ENCODE measurements around the gene AEBP1. TPM values are rescaled to one million over a fixed set of nuclear protein-coding genes. Genes with fewer than 3 reads are reported as not detected.

The AEBP1 gene
- total RNA-seq, 1 donor from 2014 or later: 81.1 TPM

GRCh38 chr7:44133295-44133694 is 29.1 kb downstream of the AEBP1 start:
- TF ChIP-seq CTCF (IDR thresholded peaks at IDR 0.05; ENCODE audit: insufficient read depth, low read length, poor library complexity, severe bottlenecking): no peak
- Histone ChIP-seq H3K27me3 (ENCODE audit: control insufficient read depth, insufficient read depth, low read length) (peaks cover under 1% of the 10 kb centered on the region), H3K36me3 (ENCODE audit: control insufficient read depth, insufficient read depth, low read length) (no peaks in the 10 kb centered on the region), H3K4me3 (ENCODE audit: low read depth, low read length) (no peak overlapping the region)
- DNase-seq (ENCODE audit: low read depth): no peak

GRCh38 chr7:44134943-44135628 is 30.9 kb downstream of the AEBP1 start:
- Histone ChIP-seq H3K27me3 (ENCODE audit: control insufficient read depth, insufficient read depth, low read length) (peaks cover 5% of the 10 kb centered on the region), H3K4me3 (ENCODE audit: low read depth, low read length) (no peak overlapping the region), H3K36me3 (ENCODE audit: control insufficient read depth, insufficient read depth, low read length) (no peaks in the 10 kb centered on the region)
- TF ChIP-seq CTCF (IDR thresholded peaks at IDR 0.05; ENCODE audit: insufficient read depth, low read length, poor library complexity, severe bottlenecking): no peak
- DNase-seq (ENCODE audit: low read depth): no peak

- Histone ChIP-seq H3K27me3 (ENCODE audit: control insufficient read depth, insufficient read depth, low read length) (peaks cover 5% of the 10 kb centered on the region), H3K36me3 (ENCODE audit: control insufficient read depth, insufficient read depth, low read length) (no peaks in the 10 kb centered on the region), H3K4me3 (ENCODE audit: low read depth, low read length) (no peak overlapping the region)
- DNase-seq (ENCODE audit: low read depth): no peak
- TF ChIP-seq CTCF (IDR thresholded peaks at IDR 0.05; ENCODE audit: insufficient read depth, low read length, poor library complexity, severe bottlenecking): no peak
Observed at GRCh38 chr7:44136731-44137130, 32.6 kb downstream of the AEBP1 start.

- peaks cover 5% of the 10 kb centered on the region for H3K27me3 ChIP-seq (ENCODE audit: control insufficient read depth, insufficient read depth, low read length)
- DNase-seq (ENCODE audit: low read depth): no peak
- H3K4me3 ChIP-seq (ENCODE audit: low read depth, low read length): no peak overlapping the region
- no peak for TF ChIP-seq CTCF (IDR thresholded peaks at IDR 0.05; ENCODE audit: insufficient read depth, low read length, poor library complexity, severe bottlenecking)
- no peaks in the 10 kb centered on the region for H3K36me3 ChIP-seq (ENCODE audit: control insufficient read depth, insufficient read depth, low read length)
Observed at GRCh38 chr7:44138698-44139097, 34.6 kb downstream of the AEBP1 start.

- Histone ChIP-seq H3K4me3 (ENCODE audit: low read depth, low read length) (no peak overlapping the region), H3K36me3 (ENCODE audit: control insufficient read depth, insufficient read depth, low read length) (no peaks in the 10 kb centered on the region), H3K27me3 (ENCODE audit: control insufficient read depth, insufficient read depth, low read length) (peaks cover 11% of the 10 kb centered on the region)
- DNase-seq (ENCODE audit: low read depth): no peak
- no peak for TF ChIP-seq CTCF (IDR thresholded peaks at IDR 0.05; ENCODE audit: insufficient read depth, low read length, poor library complexity, severe bottlenecking)
Observed at GRCh38 chr7:44139311-44140010, 35.3 kb downstream of the AEBP1 start.
